Measurements from ENCODE around the gene DDX19B. TPM values are rescaled to one million over a fixed set of nuclear protein-coding genes. Genes with fewer than 3 reads are reported as not detected.

Gene DDX19B
- total and polyA plus RNA-seq, 2 donors from 2014 or later: 25.6 to 33.4 TPM

DNA sequence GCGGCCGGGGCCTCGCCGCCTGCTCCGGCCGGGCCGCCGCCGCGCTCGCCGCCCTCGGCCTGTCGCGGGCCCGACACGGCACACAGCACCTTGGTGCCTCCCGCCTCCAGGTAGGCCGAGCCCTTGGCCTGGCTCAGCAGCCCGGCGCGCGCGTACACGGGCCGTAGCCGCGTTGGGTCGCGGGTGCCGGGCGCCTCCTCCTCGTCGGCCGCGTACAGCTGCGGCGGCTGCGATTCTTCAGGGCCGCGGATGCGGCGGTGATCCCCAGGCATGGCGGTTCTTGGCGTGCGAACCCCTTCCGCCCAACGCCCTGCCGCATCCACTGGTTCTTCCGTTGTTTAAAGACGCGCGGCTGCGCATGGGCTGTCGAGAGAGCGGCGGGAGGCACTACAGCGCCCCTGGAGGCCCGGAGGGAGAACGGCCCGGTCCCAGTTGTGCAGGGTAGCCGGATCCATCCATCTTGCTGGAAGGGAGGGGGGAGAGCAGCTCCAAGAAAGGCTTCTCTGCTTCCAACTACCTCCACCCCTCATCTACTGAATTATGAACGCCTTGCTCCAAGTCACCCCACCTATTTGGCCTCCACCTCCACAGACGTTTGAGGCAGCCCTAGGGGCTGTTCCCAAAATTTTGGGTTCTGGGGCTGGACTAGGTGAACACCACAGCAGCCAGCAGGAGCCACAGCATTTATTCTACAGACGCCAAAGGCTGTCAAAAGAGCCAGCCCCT lies 47.2 kb upstream of the DDX19B start, which contains the start of gene EXOSC6:
Gene EXOSC6 (minus strand): TSS at position 312 of the 726 bp plus-strand sequence. CDS start 40 bp downstream, at position 272.
- no peak for FAIRE-seq

DNA sequence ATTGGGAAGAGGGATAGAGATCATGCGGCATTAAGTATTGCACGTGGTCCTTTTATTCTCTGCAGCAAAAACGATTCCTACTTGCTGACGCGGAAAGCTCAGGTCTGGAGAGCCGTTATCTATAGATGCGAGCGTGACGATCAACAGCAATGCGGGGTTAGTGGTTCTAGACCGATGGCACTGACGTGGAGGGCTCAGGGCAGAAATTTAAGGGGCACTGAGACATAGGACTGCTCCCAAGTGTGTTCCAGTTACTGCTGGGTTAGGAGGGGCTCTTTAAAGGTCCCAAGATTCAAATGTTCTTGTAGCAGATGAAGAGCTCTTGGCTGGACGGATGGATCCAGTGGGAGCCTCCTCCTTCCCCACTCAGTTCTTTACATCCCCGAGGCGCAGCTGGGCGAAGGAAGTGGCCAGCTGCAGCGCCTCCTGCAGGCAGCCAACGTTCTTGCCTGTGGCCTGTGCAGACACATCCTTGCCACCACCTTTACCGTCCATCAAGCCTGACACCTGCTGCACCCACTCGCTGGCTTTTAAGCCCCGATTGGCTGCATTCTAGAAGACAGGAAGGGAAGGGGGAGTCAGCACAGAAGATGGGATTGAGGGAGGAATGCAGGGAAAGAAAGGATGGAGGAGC lies 46.5 kb upstream of the DDX19B start:
- intact Hi-C loops (cut with DNase I): no loop called here

More for the DNA sequence above, 47.2 kb upstream of the DDX19B start, which contains the start of gene EXOSC6:
- Histone ChIP-seq H3K27ac (ENCODE audit: low read depth in 2 of 2, low read length in 2 of 2) (peak within 1 kb of the TSS; percentile 83 to 87), H3K4me1 (ENCODE audit: control insufficient read depth in 2 of 3, insufficient read depth in 2 of 3, low read depth in 1 of 3, low read length in 3 of 3) (peaks cover 0 to 4% (median 0%) of the 10 kb centered on the region in 3 donors), H3K9ac (ENCODE audit: low read length in 3 of 3) (peak within 1 kb of the TSS in 2 of 3 donors; percentile 55 to 67), H3K4me3 (ENCODE audit: low read length in 3 of 3) (peak within 1 kb of the TSS; percentile 44 to 68 (median 58)), H3K27me3 (ENCODE audit: control insufficient read depth, insufficient read depth, low read length) (no peaks in the 10 kb centered on the region), H3K9me3 (ENCODE audit: control insufficient read depth in 2 of 3, insufficient read depth in 1 of 3, low read length in 3 of 3) (no peaks in the 10 kb centered on the region), H3K36me3 (ENCODE audit: control insufficient read depth in 2 of 3, insufficient read depth in 3 of 3, low read length in 3 of 3) (peaks cover 0 to 43% (median 26%) of the 10 kb centered on the region in 3 donors)
- intact Hi-C loops (cut with DNase I): no loop called here
- DNase-seq: peak; percentile 94 to 98 (median 96)
- TF ChIP-seq, protein P1, sequence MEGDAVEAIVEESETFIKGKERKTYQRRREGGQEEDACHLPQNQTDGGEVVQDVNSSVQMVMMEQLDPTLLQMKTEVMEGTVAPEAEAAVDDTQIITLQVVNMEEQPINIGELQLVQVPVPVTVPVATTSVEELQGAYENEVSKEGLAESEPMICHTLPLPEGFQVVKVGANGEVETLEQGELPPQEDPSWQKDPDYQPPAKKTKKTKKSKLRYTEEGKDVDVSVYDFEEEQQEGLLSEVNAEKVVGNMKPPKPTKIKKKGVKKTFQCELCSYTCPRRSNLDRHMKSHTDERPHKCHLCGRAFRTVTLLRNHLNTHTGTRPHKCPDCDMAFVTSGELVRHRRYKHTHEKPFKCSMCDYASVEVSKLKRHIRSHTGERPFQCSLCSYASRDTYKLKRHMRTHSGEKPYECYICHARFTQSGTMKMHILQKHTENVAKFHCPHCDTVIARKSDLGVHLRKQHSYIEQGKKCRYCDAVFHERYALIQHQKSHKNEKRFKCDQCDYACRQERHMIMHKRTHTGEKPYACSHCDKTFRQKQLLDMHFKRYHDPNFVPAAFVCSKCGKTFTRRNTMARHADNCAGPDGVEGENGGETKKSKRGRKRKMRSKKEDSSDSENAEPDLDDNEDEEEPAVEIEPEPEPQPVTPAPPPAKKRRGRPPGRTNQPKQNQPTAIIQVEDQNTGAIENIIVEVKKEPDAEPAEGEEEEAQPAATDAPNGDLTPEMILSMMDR (IDR thresholded peaks at IDR 0.05; ENCODE audit: borderline replicate concordance, extremely low read depth, insufficient read depth): peak; percentile 75

DNA sequence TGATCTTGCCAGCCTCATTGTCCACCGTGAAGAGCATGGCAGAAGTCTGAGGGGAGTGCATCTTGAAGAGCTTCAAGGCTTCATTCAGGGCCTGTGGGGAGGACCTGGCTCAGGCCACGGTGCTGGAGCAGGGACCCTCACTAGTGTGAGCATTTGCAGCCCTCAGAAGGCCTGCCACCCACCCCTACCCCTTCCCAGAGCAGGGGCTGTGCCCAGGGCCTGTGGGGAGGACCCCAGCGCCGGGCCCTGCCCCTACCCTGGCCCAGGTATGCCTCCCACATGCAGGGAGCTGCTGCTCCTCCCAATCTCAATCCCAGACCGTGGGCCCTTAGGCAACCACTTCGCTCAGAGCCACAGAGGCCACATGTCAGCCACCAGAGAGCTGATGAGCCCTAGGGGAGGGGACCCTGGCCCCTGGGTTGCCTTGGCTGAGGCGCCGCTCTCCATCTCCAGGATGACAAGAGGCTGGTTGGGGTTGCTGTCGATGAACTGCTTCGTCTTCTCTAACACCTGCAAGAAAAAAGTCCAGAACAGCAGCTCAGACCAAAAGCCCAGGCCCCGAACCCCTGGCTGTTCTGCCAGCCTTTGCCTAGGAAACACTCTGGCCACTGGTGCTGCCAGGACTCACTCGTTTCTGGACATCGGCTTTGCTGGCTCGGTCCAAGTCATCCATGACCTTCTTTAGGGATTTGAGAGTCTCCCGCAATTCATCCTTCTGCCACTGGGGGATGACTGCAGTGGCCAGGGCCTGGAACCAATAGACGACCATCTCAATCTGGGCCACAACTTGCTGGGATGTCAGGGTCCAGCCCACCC lies 45.5 kb upstream of the DDX19B start:
- Histone ChIP-seq H3K9me3 (ENCODE audit: control insufficient read depth in 2 of 3, insufficient read depth in 1 of 3, low read length in 3 of 3) (no peaks in the 10 kb centered on the region), H3K27me3 (ENCODE audit: control insufficient read depth, insufficient read depth, low read length) (no peaks in the 10 kb centered on the region), H3K4me3 (ENCODE audit: low read length in 3 of 3) (no peak overlapping the region), H3K9ac (ENCODE audit: low read length in 3 of 3) (no peak overlapping the region), H3K4me1 (ENCODE audit: control insufficient read depth in 2 of 3, insufficient read depth in 2 of 3, low read depth in 1 of 3, low read length in 3 of 3) (peaks cover 0 to 4% (median 0%) of the 10 kb centered on the region in 3 donors), H3K27ac (ENCODE audit: low read depth in 2 of 2, low read length in 2 of 2) (no peak overlapping the region), H3K36me3 (ENCODE audit: control insufficient read depth in 2 of 3, insufficient read depth in 3 of 3, low read length in 3 of 3) (peaks cover 2 to 54% (median 37%) of the 10 kb centered on the region in 3 donors)
- DNase-seq (peak in 3 of 5 donors; percentile 30 to 44 (median 41)), FAIRE-seq (no peak)
- intact Hi-C loops (cut with DNase I): no loop called here
- TF ChIP-seq, protein P1 (IDR thresholded peaks at IDR 0.05; ENCODE audit: borderline replicate concordance, extremely low read depth, insufficient read depth): peak; percentile 17

More for the DNA sequence above, 46.5 kb upstream of the DDX19B start:
- FAIRE-seq (no peak), DNase-seq (peak in 1 of 5 donors; percentile 54)
- peaks cover 0 to 44% (median 29%) of the 10 kb centered on the region in 3 donors for H3K36me3 ChIP-seq (ENCODE audit: control insufficient read depth in 2 of 3, insufficient read depth in 3 of 3, low read length in 3 of 3)
- H3K4me3 ChIP-seq (ENCODE audit: low read length in 3 of 3): no peak overlapping the region
- peaks cover 0 to 4% (median 0%) of the 10 kb centered on the region in 3 donors for H3K4me1 ChIP-seq (ENCODE audit: control insufficient read depth in 2 of 3, insufficient read depth in 2 of 3, low read depth in 1 of 3, low read length in 3 of 3)
- H3K9me3 ChIP-seq (ENCODE audit: control insufficient read depth in 2 of 3, insufficient read depth in 1 of 3, low read length in 3 of 3): no peaks in the 10 kb centered on the region
- no peaks in the 10 kb centered on the region for H3K27me3 ChIP-seq (ENCODE audit: control insufficient read depth, insufficient read depth, low read length)
- TF ChIP-seq, protein P1 (IDR thresholded peaks at IDR 0.05; ENCODE audit: borderline replicate concordance, extremely low read depth, insufficient read depth): peak; percentile 14
- H3K27ac ChIP-seq (ENCODE audit: low read depth in 2 of 2, low read length in 2 of 2): no peak overlapping the region
- H3K9ac ChIP-seq (ENCODE audit: low read length in 3 of 3): no peak overlapping the region

Data from kidney (tissue), 14 donors.